Measurements from ENCODE around the gene MTMR11.

DNA sequence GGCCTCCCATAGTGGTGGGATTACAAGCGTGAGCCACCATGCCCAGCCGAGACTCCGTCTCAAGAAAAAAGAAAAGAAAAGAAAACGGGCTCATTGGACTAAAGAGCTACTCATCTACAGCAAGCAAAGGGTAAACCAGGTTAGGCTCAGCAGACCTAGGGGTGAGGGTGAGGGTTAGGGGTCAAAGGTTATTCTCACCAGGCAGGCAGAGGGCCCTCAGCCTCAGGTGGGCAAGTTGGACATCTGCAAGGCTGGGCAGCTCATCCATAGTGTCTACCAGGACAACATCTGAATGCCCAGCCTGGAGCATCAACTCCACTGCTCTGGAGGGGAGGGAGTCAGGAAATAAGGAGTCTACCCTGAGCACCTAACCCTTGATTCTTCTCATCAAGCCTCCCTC is 3.5 kb downstream of the MTMR11 start:
- TF ChIP-seq, protein P1, sequence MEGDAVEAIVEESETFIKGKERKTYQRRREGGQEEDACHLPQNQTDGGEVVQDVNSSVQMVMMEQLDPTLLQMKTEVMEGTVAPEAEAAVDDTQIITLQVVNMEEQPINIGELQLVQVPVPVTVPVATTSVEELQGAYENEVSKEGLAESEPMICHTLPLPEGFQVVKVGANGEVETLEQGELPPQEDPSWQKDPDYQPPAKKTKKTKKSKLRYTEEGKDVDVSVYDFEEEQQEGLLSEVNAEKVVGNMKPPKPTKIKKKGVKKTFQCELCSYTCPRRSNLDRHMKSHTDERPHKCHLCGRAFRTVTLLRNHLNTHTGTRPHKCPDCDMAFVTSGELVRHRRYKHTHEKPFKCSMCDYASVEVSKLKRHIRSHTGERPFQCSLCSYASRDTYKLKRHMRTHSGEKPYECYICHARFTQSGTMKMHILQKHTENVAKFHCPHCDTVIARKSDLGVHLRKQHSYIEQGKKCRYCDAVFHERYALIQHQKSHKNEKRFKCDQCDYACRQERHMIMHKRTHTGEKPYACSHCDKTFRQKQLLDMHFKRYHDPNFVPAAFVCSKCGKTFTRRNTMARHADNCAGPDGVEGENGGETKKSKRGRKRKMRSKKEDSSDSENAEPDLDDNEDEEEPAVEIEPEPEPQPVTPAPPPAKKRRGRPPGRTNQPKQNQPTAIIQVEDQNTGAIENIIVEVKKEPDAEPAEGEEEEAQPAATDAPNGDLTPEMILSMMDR (IDR thresholded peaks at IDR 0.05; ENCODE audit: poor library complexity) = no peak
- TF ChIP-seq EZH2 (IDR thresholded peaks at IDR 0.05; ENCODE audit: borderline replicate concordance) = no peak
